ENCODE measurements around the gene POLR3GL. TPM values are rescaled to one million over a fixed set of nuclear protein-coding genes. Genes with fewer than 3 reads are reported as not detected.
A peak's percentile ranks its signal among the peaks of the same experiment; 100 is the strongest.

POLR3GL gene, protein sequence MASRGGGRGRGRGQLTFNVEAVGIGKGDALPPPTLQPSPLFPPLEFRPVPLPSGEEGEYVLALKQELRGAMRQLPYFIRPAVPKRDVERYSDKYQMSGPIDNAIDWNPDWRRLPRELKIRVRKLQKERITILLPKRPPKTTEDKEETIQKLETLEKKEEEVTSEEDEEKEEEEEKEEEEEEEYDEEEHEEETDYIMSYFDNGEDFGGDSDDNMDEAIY
- total RNA-seq, result 14.6 and 15.5 TPM in 2 replicates
- long read RNA-seq, partial matches to known transcripts, result 0 of 5 reads
- long read RNA-seq, other reads (novel, unspliced or antisense), result 1 of 5 reads

DNA sequence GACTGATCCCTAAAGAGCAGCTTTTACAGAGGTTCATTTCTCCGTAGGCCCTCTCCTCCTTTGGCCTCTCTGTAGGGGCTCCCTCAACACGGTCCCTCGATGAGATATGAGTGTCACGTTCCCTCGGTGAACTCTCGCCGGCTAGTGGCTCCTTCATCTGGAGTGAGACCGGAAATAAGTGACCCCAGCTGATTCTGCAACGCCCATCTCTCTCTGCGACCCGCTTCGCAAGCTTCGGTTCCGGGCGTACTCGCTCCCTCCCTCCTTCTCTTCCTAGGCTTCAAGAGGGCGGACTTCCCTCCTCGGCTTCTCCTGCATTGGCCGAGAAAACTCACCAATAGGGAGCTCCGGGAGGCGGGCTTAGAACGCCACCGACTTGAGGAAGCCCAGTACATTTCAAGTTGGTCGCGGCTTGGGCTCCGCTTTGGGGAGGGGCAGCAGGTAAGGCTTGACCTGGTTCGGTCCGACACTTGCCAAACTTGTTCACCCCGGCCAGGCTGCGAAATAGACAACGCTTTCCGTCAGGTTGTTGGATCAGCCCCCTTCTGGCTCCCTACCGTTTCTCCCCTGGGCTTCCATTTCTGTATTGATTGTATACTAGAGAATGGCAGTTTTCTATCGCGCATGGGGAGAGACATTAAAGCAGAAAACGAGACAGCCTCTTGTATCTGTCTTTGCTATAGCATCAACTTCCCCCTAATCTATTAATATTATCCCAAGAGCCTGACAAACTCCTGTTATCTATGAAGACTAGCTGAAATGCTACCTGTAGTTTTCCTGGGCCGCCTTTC lies at the start of gene POLR3GL, which contains the start of gene ANKRD34A:
Gene POLR3GL, plus strand, starts transcription at position 363 of the 791 bp plus-strand sequence. CDS start 10,176 bp downstream, outside the sequence.
Gene ANKRD34A, minus strand, starts transcription at position 248 of the 791 bp plus-strand sequence. CDS start 2,816 bp downstream, outside the sequence.
- peaks cover 4% of the 10 kb centered on the region for H3K9me3 Mint-ChIP-seq
- peaks cover 41% of the 10 kb centered on the region for H3K27me3 Mint-ChIP-seq (ENCODE audit: low read depth)
- peak within 1 kb of the TSS; percentile 28 for H3K27ac Mint-ChIP-seq (ENCODE audit: unreplicated experiment)
- TF ChIP-seq, protein P1, sequence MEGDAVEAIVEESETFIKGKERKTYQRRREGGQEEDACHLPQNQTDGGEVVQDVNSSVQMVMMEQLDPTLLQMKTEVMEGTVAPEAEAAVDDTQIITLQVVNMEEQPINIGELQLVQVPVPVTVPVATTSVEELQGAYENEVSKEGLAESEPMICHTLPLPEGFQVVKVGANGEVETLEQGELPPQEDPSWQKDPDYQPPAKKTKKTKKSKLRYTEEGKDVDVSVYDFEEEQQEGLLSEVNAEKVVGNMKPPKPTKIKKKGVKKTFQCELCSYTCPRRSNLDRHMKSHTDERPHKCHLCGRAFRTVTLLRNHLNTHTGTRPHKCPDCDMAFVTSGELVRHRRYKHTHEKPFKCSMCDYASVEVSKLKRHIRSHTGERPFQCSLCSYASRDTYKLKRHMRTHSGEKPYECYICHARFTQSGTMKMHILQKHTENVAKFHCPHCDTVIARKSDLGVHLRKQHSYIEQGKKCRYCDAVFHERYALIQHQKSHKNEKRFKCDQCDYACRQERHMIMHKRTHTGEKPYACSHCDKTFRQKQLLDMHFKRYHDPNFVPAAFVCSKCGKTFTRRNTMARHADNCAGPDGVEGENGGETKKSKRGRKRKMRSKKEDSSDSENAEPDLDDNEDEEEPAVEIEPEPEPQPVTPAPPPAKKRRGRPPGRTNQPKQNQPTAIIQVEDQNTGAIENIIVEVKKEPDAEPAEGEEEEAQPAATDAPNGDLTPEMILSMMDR (conservative IDR thresholded peaks at IDR 0.05), result no peak
- H3K4me1 Mint-ChIP-seq, result peaks cover 46% of the 10 kb centered on the region
- peak; percentile 80 for DNase-seq (ENCODE audit: low read depth, low spot score)
- peaks cover 6% of the 10 kb centered on the region for H3K36me3 Mint-ChIP-seq (ENCODE audit: low read depth)
- peak within 1 kb of the TSS; percentile 97 for H3K4me3 Mint-ChIP-seq

DNA sequence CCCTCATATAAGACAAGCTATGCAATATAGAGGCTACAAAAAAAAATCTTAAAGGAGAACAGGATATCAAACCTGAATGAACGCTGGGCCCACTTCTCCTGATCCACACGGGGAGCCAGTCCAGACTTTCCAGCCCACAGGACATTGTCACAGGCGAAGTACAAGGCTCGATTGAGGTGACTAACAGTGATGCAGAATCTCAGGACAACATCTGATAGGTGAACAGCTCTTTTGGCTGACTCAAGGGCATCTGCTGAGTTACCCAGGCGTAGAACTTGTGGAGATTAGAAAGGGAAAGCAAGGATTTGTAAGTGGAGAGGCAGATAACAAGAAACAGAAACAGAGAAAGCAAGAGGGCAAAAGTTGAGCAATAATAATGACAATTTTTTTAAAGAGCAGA lies 47.7 kb upstream of the POLR3GL start:
- Mint-ChIP-seq H3K4me1 (peaks cover 28% of the 10 kb centered on the region), H3K27ac (ENCODE audit: unreplicated experiment) (no peak overlapping the region), H3K9me3 (no peaks in the 10 kb centered on the region), H3K36me3 (ENCODE audit: low read depth) (no peaks in the 10 kb centered on the region), H3K4me3 (peak overlapping the region; percentile 99), H3K27me3 (ENCODE audit: low read depth) (no peaks in the 10 kb centered on the region)
- DNase-seq (ENCODE audit: low read depth, low spot score), result no peak
- TF ChIP-seq, protein P1 (conservative IDR thresholded peaks at IDR 0.05), result no peak

DNA sequence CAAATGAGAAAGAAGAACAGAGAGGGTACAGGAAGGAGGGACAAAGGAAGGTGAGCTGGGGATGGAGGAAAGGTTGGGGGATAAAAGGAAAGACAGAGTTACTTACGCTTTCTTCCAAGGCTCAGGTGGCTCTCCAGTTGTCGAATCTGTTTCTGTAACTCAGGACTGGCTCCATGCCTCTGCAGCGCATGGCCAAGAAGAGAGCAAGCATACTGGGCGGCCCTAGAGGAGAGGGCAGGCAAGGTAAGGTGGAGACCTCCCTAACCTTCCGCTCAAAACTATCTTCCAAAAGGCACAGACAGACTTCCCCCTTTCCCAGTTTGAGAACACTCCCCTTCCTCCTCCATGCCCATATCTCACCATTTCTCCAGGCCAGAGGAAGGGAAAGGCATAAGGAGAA lies 46.9 kb upstream of the POLR3GL start:
- H3K27me3 Mint-ChIP-seq (ENCODE audit: low read depth), result no peaks in the 10 kb centered on the region
- peak overlapping the region; percentile 99 for H3K4me3 Mint-ChIP-seq
- DNase-seq (ENCODE audit: low read depth, low spot score), result no peak
- H3K9me3 Mint-ChIP-seq, result no peaks in the 10 kb centered on the region
- peaks cover 28% of the 10 kb centered on the region for H3K4me1 Mint-ChIP-seq
- TF ChIP-seq, protein P1 (conservative IDR thresholded peaks at IDR 0.05), result no peak
- no peaks in the 10 kb centered on the region for H3K36me3 Mint-ChIP-seq (ENCODE audit: low read depth)
- peak overlapping the region; percentile 76 for H3K27ac Mint-ChIP-seq (ENCODE audit: unreplicated experiment)

DNA sequence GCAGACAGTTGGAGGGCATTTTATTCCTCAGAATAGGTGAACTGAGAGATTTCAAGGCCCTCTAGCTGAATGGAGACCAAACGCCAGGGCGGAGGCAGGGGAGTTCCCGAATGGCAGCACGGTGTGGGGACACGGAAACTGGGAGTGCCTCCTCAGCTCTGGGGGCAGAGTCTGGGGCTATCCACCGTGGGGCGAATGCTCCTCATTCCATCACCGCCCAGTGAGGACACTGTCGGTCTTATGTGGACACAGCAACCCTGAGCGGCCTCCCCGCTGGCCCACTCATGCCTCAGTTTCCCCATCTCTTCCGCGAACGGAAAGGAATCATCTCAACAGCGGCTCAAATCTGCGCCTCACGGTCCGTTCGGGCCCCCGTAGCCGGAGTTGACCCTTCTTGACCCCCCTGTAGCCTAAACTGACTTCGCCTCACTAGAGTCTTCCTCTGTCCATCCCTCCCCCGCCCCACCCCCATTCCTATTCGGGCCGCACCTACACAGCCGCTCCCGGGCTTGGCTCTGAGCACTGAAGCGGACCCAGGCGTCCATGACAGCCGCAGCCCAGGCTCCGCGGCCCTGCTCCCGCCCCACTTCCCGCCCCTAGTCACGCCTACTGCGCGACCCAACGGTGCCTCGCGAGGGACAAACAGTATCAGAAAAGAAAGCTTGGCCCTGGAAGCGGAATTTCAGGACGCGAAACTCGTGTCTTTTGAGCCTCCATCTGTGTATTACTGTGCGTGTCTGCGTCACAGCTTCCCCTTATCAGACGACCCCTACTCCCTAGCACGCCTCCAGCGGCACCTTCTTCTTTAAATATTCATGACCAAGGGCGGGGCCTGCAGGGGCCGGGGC lies 46.1 kb upstream of the POLR3GL start, which contains the start of gene PEX11B:
Gene PEX11B, minus strand, starts transcription at position 574 of the 848 bp plus-strand sequence. Its CDS starts 29 bp downstream, at position 545.
- Mint-ChIP-seq H3K27me3 (ENCODE audit: low read depth) (no peaks in the 10 kb centered on the region), H3K36me3 (ENCODE audit: low read depth) (no peaks in the 10 kb centered on the region), H3K9me3 (no peaks in the 10 kb centered on the region), H3K4me1 (peaks cover 28% of the 10 kb centered on the region), H3K4me3 (peak within 1 kb of the TSS; percentile 99), H3K27ac (ENCODE audit: unreplicated experiment) (peak within 1 kb of the TSS; percentile 97)
- peak; percentile 73 for DNase-seq (ENCODE audit: low read depth, low spot score)
- TF ChIP-seq, protein P1 (conservative IDR thresholded peaks at IDR 0.05), result no peak

Data from neural crest cell (in vitro differentiated cells).